Fibroblast of lung (primary cell): ENCODE data around the gene STARD3.

Experiments used
- CTCF ChIP-seq, 2 donors: IDR thresholded peaks in 1 of 2; conservative IDR thresholded peaks in 1 of 2; 1 replicate in 1 of 2; 2 replicates in 1 of 2; pipeline ENCODE4 v1.5.1; 2011 to 2012; ENCODE audit warnings: low read length in 2 of 2, control low read depth in 1 of 2, inconsistent platforms in 1 of 2, low read depth in 1 of 2, mild to moderate bottlenecking in 1 of 2
- EZH2 ChIP-seq: IDR thresholded peaks from 2 replicates; pipeline ENCODE4 v1.5.1; 2012; ENCODE audit warnings: low read length, control low read depth, mild to moderate bottlenecking; ENCODE audit errors: missing control alignments

GRCh38 chr17:39705786-39706348, 68.9 kb downstream of the STARD3 start:
- no peak for TF ChIP-seq CTCF (conservative IDR thresholded peaks at IDR 0.05 in 1 of 2, IDR thresholded peaks at IDR 0.05 in 1 of 2; ENCODE audit: low read depth in 1 of 2, low read length in 2 of 2)
- TF ChIP-seq EZH2, result no peak
